GM13977 (cell line): Measurements from ENCODE around the gene RAI1.
A peak's percentile ranks its signal among the peaks of the same experiment; 100 is the strongest.

ENCODE experiments used
- DNase-seq: peaks from one replicate; pipeline ENCODE4 v3.0.0; 2012; ENCODE audit warnings: low spot score
- CTCF ChIP-seq: IDR thresholded peaks from 2 replicates; pipeline ENCODE4 v1.5.1; 2012; ENCODE audit warnings: mild to moderate bottlenecking, control low read depth; ENCODE audit not compliant: insufficient read depth; ENCODE audit errors: extremely low read depth, missing control alignments
- in situ Hi-C: fragments of 300-500 bp; cut with MboI; formaldehyde crosslinking; loops from one replicate; pipeline ENCODE4 v1.12.0; 2022; ENCODE audit warnings: low sequenced_read_pairs, low pct_unique_long_range_greater_than_20kb, mixed read lengths, inconsistent platforms; ENCODE audit not compliant: unreplicated experiment

Gene RAI1

GRCh38 chr17:17716837-17717523, 35.7 kb downstream of the RAI1 start:
- TF ChIP-seq CTCF = no peak
- no peak for DNase-seq
- in situ Hi-C loops = no loop called here

- TF ChIP-seq CTCF = no peak
- no peak for DNase-seq
- in situ Hi-C loops = no loop called here
Observed at GRCh38 chr17:17718251-17718650, 37.0 kb downstream of the RAI1 start.

DNA sequence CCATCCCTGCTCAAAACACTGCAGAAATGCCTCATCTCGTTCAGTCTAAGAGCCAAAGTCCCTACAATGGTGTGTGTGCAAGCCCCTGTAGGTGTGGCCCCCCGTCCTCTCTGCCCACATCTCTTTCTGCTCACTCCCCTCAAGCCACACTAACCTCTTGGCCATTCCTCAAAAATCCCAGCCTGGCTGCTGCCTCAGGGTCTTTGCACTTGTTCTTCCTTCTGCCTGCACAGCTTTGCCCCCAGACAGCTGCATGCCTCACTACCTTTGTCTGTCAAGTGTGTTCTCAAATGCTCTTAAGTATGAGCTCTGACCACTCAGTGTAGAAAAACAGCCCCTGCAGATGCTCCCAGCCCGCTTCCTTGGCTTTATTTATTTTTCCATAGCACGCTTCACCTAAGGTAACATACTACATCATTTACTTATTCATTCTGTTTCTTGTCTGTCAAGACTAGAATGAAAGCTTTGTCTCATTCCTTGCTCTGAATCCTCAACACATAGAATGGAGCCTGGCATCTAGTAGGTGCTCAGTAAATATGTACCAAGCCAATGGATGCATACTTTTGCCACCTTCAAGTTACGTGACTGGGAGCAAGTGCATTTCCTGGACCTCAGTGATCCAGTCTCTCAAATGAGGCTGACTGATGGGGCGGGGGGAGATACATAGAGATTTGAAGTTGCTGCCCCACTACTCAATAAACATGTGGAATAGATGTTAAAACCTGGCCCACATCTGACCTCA, 38.1 kb downstream of the RAI1 start:
- no peak for DNase-seq
- no peak for TF ChIP-seq CTCF
- in situ Hi-C loops = no loop called here

GRCh38 chr17:17719966-17720543, 38.8 kb downstream of the RAI1 start:
- in situ Hi-C loops = no loop called here
- TF ChIP-seq CTCF = no peak
- no peak for DNase-seq

- in situ Hi-C loops = no loop called here
- DNase-seq = no peak
- TF ChIP-seq CTCF = no peak
Observed at GRCh38 chr17:17721140-17721668, 39.9 kb downstream of the RAI1 start.

- DNase-seq = peak; percentile 49
Observed at GRCh38 chr17:17722081-17722905, 41.0 kb downstream of the RAI1 start.

More at GRCh38 chr17:17722081-17722905, 41.0 kb downstream of the RAI1 start:
- in situ Hi-C loops = no loop called here
- TF ChIP-seq CTCF = no peak
